Measurements from ENCODE around the gene SERPINA12. TPM values are rescaled to one million over a fixed set of nuclear protein-coding genes. Genes with fewer than 3 reads are reported as not detected.
"Not testable (repeated sequence)": the region's sequence is repeated elsewhere in the genome, so short reads cannot be mapped to it uniquely, and the experiment has no call there.

The SERPINA12 gene
- total and polyA plus RNA-seq, 2 experiments from 2014 or later = not detected

DNA sequence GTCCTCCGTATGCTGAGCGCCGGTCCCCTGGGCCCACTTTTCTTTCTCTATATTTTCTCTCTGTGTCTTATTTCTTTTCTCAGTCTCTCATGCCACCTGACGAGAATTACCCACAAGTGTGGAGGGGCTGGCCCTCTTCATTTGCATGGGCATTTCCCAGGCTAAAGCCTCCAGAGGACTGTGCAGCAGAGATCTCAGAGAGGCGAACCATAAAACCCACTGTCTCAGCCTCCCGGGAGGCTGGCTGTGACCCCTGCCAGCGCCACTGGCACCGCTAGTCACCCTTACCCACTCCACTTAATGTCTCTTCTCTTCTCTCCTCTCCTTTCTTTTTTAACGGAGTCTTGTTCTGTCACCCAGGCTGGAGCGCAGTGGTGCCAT, 26.2 kb downstream of the SERPINA12 start (continued):
- TF ChIP-seq, protein P1, sequence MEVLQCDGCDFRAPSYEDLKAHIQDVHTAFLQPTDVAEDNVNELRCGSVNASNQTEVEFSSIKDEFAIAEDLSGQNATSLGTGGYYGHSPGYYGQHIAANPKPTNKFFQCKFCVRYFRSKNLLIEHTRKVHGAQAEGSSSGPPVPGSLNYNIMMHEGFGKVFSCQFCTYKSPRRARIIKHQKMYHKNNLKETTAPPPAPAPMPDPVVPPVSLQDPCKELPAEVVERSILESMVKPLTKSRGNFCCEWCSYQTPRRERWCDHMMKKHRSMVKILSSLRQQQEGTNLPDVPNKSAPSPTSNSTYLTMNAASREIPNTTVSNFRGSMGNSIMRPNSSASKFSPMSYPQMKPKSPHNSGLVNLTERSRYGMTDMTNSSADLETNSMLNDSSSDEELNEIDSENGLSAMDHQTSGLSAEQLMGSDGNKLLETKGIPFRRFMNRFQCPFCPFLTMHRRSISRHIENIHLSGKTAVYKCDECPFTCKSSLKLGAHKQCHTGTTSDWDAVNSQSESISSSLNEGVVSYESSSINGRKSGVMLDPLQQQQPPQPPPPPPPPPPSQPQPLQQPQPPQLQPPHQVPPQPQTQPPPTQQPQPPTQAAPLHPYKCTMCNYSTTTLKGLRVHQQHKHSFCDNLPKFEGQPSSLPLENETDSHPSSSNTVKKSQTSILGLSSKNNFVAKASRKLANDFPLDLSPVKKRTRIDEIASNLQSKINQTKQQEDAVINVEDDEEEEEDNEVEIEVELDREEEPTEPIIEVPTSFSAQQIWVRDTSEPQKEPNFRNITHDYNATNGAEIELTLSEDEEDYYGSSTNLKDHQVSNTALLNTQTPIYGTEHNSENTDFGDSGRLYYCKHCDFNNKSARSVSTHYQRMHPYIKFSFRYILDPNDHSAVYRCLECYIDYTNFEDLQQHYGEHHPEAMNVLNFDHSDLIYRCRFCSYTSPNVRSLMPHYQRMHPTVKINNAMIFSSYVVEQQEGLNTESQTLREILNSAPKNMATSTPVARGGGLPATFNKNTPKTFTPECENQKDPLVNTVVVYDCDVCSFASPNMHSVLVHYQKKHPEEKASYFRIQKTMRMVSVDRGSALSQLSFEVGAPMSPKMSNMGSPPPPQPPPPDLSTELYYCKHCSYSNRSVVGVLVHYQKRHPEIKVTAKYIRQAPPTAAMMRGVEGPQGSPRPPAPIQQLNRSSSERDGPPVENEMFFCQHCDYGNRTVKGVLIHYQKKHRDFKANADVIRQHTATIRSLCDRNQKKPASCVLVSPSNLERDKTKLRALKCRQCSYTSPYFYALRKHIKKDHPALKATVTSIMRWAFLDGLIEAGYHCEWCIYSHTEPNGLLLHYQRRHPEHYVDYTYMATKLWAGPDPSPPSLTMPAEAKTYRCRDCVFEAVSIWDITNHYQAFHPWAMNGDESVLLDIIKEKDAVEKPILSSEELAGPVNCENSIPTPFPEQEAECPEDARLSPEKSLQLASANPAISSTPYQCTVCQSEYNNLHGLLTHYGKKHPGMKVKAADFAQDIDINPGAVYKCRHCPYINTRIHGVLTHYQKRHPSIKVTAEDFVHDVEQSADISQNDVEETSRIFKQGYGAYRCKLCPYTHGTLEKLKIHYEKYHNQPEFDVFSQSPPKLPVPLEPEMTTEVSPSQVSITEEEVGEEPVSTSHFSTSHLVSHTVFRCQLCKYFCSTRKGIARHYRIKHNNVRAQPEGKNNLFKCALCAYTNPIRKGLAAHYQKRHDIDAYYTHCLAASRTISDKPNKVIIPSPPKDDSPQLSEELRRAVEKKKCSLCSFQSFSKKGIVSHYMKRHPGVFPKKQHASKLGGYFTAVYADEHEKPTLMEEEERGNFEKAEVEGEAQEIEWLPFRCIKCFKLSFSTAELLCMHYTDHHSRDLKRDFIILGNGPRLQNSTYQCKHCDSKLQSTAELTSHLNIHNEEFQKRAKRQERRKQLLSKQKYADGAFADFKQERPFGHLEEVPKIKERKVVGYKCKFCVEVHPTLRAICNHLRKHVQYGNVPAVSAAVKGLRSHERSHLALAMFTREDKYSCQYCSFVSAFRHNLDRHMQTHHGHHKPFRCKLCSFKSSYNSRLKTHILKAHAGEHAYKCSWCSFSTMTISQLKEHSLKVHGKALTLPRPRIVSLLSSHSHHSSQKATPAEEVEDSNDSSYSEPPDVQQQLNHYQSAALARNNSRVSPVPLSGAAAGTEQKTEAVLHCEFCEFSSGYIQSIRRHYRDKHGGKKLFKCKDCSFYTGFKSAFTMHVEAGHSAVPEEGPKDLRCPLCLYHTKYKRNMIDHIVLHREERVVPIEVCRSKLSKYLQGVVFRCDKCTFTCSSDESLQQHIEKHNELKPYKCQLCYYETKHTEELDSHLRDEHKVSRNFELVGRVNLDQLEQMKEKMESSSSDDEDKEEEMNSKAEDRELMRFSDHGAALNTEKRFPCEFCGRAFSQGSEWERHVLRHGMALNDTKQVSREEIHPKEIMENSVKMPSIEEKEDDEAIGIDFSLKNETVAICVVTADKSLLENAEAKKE (CRISPR knock-in tag; IDR thresholded peaks at IDR 0.05) = no peak
- TF ChIP-seq, protein P2, sequence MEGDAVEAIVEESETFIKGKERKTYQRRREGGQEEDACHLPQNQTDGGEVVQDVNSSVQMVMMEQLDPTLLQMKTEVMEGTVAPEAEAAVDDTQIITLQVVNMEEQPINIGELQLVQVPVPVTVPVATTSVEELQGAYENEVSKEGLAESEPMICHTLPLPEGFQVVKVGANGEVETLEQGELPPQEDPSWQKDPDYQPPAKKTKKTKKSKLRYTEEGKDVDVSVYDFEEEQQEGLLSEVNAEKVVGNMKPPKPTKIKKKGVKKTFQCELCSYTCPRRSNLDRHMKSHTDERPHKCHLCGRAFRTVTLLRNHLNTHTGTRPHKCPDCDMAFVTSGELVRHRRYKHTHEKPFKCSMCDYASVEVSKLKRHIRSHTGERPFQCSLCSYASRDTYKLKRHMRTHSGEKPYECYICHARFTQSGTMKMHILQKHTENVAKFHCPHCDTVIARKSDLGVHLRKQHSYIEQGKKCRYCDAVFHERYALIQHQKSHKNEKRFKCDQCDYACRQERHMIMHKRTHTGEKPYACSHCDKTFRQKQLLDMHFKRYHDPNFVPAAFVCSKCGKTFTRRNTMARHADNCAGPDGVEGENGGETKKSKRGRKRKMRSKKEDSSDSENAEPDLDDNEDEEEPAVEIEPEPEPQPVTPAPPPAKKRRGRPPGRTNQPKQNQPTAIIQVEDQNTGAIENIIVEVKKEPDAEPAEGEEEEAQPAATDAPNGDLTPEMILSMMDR (conservative IDR thresholded peaks at IDR 0.05; ENCODE audit: low read depth in 2 of 2) = no peak
- TF ChIP-seq EZH2phosphoT487 (IDR thresholded peaks at IDR 0.05; ENCODE audit: unreplicated experiment) (no peak), CREB1 (CRISPR knock-in tag; IDR thresholded peaks at IDR 0.05; ENCODE audit: low read depth) (no peak), ZNF114 (CRISPR knock-in tag; IDR thresholded peaks at IDR 0.05) (no peak)

DNA sequence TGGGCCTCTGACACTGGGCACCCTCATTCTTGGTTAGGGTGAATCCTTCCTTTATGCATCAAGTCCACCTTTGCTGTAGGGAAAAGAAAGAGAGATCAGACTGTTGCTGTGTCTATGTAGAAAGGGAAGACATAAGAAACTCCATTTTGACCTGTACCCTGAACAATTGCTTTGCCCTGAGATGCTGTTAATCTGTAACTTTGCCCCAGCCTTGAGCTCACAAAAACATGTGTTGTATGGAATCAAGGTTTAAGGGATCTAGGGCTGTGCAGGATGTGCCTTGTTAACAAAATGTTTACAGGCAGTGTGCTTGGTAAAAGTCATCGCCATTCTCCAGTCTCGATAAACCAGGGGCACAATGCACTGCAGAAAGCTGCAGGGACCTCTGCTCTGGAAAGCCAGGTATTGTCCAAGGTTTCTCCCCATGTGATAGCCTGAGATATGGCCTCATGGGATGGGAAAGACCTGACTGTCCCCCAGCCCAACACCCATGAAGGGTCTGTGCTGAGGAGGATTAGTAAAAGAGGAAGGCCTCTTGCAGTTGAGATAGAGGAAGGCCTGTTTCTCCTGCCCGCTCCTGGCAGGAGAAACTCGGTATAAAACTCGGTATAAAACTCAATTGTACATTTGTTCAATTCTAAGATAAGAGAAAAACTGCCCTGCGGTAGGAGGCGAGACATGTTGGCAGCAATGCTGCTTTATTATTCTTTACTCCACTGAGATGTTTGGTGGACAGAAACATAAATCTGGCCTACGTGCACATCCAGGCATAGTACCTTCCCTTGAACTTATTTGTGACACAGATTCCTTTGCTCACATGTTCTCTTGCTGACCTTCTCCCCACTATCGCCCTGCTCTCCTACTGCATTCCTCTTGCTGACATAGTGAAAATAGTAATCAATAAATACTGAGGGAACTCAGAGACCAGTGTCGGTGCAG, 26.9 kb downstream of the SERPINA12 start:
- not testable (repeated sequence) for H3K27ac Mint-ChIP-seq; DNase-seq (ENCODE audit: low spot score); H3F3A ChIP-seq (replicated peaks; ENCODE audit: low read depth); H3K4me1 ChIP-seq (ENCODE audit: insufficient read depth); ATAC-seq; H3K4me2 ChIP-seq; H3K79me2 ChIP-seq (replicated peaks; ENCODE audit: insufficient read depth); H3K4me3 ChIP-seq; H2AFZ ChIP-seq; H3K27ac ChIP-seq (ENCODE audit: low read depth); H3K27me3 ChIP-seq (ENCODE audit: insufficient read depth); H3K9me2 ChIP-seq (ENCODE audit: insufficient read depth); H3K36me3 ChIP-seq (ENCODE audit: insufficient read depth); H3K4me3 Mint-ChIP-seq; H4K20me1 ChIP-seq (replicated peaks; ENCODE audit: insufficient read depth)
- H3K27me3 Mint-ChIP-seq (ENCODE audit: insufficient read depth, low read depth, poor library complexity) = peaks cover 29% of the 10 kb centered on the region
- peaks cover 27% of the 10 kb centered on the region for H3K9me3 Mint-ChIP-seq
- peaks cover 16% of the 10 kb centered on the region for H3K4me1 Mint-ChIP-seq
- H3K36me3 Mint-ChIP-seq (ENCODE audit: low read depth) = peaks cover 15% of the 10 kb centered on the region; the same call in 2 of the 3 replicates
